Measurements from ENCODE around the gene SERTAD4.

Gene SERTAD4

DNA sequence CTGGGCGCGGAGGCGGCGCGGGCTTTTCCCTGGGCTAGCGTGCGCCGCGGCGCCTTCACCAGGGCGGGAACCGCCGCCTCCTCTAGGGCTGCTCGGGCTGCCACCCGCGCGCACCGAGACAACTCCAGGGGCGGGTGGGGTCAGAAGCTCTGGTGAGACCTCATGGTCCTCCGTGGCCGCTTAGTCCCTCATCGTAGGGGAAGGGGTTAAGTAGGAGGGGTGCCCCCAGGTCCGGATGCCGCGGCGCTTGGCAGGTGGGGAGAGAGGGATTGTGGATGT lies 559 bp downstream of the SERTAD4 start:
- no peak for DNase-seq (ENCODE audit: low read depth)

DNA sequence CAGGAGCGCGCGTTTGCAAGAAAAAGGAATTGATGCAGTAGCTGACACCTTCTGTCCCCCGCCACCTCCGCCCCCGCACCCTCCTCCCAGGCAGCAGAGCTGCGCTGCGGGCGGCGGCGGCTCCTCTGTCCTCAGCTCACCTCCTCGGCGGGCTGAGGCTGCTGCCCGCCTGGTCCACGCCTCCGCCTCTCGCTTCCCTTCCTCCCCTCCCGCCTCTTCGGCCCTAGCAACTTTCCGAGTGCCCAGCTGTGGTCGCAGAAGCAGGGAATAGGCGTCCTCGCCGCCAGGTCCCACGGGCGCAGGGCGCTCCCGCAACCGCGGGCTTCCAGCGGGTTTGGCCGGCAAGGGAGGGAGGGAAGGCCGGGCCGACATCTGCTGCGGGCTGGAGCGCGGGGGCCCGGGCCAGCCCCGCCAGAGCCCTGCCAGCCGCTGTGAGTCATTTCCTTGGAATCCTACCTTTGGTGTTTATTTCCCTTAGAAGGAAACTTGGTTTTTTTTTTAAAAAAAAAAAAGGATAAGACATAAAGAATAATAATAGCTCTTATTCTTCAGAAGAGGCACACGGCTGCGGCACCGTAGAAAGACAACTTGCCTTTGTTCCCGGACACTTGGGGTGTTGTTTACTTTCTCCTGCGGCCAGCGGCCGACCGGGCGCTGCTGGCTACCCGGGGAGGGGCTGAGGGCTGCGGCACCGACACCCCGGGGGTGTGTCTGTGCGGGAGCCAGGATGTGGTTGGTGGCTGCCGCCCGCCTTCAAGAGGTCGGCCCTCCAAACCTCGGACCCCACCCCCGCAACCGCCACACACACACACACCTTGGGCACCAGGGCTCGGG lies 1.1 kb downstream of the SERTAD4 start:
- DNase-seq (ENCODE audit: low read depth) = no peak

GRCh38 chr1:210234329-210234757 lies 1.7 kb downstream of the SERTAD4 start:
- DNase-seq (ENCODE audit: low read depth) = no peak

DNA sequence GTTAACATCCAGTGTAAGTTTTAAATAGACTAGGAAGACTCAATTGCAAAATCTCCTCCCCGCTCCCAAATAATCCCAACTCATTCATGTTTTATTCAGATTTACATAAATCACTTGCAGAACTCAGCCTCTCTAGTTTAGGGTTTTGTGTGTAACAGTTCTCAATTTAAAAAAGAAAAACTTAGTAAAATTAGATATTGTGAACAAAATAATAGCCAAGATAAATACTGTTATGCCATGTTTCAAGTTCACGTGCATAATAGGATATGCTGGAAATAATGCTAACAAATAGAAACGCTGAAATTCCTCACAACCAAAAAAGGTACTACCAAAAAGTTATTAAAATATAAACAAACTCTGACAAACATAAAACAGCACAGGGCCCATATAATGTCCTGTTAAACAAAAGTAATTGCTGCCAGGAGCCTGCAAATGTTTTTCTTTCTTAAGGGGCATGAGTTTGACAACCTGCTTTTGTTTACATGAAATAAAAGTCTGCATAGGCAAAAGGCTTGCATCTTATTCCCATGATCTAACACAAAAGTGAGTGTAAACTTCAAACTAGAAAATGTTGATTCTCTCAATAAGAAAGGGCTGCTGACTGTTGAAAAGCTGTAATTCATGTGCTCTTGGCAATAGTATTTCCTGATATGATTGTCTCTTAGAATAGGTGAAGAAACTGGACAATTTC lies 2.9 kb downstream of the SERTAD4 start:
- no peak for DNase-seq (ENCODE audit: low read depth)

DNA sequence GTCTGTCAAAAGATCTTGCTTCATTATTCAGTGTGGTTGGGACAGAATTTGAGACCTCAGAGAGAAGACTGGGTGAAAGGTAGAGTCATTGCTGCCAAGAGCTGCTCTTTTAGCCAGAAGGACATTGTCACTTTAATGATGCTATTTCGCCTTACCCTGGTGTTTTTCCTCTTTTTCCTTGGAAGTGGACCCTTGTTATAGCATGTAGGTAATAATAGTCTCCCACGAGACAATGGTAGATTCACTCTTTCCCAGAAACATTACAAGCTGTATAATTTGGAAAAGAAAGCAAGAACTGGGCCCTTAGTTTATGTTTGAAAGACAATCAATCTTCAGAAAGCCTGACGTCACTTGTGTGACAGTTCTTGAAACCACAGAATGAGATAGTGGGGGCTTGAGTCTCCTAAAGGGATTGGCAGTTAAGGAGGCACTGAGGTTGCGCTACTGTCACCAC lies 3.8 kb downstream of the SERTAD4 start:
- DNase-seq (ENCODE audit: low read depth) = no peak

GRCh38 chr1:210236840-210237409 lies 4.3 kb downstream of the SERTAD4 start:
- no peak for DNase-seq (ENCODE audit: low read depth)

GRCh38 chr1:210237479-210237878 lies 4.9 kb downstream of the SERTAD4 start:
- DNase-seq (ENCODE audit: low read depth) = no peak

- DNase-seq (ENCODE audit: low read depth) = no peak
Observed at GRCh38 chr1:210237981-210238380, 5.4 kb downstream of the SERTAD4 start.

GRCh38 chr1:210239349-210240111 lies 6.9 kb downstream of the SERTAD4 start:
- no peak for DNase-seq (ENCODE audit: low read depth)

DNA sequence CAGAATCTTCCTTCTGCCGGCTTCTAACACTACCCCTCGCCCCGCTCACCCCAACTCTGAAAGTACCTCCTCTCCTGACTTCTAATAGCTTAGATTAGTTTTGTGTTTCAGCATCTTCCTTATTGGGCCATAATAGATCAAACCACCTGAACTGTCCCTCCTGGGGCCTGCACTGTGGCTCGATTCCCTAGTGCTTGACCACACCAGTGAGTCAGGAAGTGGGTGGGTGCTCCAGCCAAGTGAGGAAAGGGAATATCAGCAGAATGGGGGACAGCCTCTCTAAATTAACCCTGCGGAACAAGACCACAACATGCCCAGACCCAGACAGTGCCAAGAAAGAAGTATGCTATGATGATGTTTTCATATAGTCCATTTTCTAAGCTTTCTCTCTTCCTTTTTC lies 8.5 kb downstream of the SERTAD4 start:
- no peak for DNase-seq (ENCODE audit: low read depth)

DNA sequence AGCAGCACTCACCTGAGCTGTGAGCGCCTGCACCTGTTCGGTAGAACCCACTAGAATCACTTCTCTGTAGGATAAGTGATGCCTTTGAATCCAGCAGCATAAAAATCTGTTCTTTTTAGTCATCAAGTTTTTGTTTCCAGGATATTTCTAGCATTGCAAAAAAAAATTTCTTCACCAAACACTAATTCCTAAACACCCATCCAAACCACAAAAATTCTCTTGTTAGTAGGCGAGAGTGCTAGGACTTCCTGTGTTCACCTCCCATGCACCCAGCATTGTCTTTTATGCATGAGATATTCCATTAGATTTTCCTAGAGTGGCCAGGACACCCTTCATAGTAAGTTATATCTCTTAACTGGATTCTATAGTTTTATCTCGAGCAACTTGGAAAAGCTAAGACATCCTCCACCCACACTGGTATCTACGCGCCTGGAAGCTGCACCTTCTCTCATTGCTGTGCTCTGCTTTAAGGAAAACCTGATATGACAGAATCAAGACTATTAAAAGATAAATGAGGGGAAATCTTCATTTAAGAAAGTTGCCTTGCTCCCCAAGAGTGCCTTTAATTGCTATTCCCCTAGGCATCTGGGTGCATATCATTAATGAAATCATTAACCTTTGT lies 12.3 kb downstream of the SERTAD4 start:
- no peak for DNase-seq (ENCODE audit: low read depth)

DNA sequence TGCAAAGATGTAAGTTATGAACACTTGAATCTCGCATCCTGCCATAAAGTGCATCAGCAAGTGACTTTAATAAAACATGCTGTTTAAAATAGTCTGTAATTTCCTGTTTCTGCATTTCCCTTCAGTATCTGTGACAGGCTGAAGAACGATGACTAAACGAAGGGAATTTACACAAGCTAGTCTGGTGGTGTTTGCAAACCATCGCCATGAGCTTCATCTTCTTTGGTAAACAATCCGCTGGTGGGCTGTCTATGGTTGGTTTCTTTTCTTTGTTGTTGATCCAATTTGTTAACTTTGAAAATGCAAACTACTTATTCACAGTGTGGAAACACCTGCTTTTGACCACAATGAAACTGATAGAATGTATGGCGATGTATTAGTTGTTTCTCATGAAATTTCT lies 13.9 kb downstream of the SERTAD4 start:
- no peak for DNase-seq (ENCODE audit: low read depth)

GRCh38 chr1:210248341-210248740 lies 15.7 kb downstream of the SERTAD4 start:
- DNase-seq (ENCODE audit: low read depth) = no peak

GRCh38 chr1:210250665-210250997 lies 18.0 kb downstream of the SERTAD4 start:
- DNase-seq (ENCODE audit: low read depth) = no peak

DNA sequence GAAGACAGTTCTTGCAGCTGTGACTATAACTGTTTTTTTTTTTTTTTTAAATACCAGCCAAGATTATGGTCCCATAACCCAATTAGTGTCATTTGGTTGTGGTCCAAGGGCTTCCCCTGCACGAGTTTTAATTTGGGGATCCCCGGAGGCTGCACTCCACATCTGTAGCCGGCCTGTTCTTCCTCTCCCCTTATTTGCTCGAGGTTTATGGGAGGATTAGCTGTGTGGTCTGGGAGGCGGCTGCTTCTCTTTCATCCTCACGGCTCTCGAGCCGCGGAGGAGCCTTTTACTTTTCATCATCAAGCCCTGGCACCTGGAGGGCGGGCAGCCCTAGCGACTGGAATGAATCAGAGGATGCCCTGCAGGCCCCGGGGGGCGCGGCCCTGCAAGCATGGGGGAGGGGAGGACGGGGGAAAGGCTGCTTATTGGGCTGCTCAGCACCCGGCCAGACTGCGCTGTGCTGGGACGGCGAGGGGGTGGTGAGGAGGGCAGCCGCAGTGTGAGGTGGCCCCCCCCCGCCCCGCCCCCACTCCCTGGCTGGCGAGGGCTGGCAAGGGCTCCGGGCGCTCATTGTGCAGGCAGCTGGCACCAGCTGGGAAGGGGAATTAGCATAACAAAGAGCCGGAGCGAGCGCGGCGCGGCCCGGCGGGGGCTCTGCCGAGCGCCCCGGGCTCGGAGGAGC lies 18.5 kb downstream of the SERTAD4 start:
- no peak for DNase-seq (ENCODE audit: low read depth)

- no peak for DNase-seq (ENCODE audit: low read depth)
Observed at GRCh38 chr1:210251680-210252490, 19.3 kb downstream of the SERTAD4 start.

DNA sequence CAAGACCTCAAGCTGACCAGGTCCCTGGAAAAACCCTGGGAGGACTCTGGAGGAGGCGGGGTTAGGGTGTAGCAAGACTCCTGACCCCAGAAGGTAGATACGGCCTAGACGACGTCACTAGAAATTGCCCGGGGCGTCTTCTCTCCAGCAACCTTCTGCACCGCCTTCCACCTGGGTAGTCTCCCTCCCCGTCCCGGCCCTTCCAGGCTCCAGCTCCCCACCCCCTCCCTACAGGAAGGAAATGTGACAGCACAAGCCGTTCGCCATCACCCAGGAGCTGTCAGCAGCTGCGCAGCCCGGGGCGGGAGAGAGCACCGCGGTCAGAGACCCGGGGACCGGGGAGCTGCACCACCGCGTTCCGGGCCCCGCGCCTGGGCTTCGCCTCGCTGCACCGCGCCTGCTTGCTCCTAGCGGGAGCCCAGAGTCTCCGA lies 20.0 kb downstream of the SERTAD4 start:
- no peak for DNase-seq (ENCODE audit: low read depth)

GRCh38 chr1:210254298-210254697 lies 21.7 kb downstream of the SERTAD4 start:
- DNase-seq (ENCODE audit: low read depth) = no peak

DNA sequence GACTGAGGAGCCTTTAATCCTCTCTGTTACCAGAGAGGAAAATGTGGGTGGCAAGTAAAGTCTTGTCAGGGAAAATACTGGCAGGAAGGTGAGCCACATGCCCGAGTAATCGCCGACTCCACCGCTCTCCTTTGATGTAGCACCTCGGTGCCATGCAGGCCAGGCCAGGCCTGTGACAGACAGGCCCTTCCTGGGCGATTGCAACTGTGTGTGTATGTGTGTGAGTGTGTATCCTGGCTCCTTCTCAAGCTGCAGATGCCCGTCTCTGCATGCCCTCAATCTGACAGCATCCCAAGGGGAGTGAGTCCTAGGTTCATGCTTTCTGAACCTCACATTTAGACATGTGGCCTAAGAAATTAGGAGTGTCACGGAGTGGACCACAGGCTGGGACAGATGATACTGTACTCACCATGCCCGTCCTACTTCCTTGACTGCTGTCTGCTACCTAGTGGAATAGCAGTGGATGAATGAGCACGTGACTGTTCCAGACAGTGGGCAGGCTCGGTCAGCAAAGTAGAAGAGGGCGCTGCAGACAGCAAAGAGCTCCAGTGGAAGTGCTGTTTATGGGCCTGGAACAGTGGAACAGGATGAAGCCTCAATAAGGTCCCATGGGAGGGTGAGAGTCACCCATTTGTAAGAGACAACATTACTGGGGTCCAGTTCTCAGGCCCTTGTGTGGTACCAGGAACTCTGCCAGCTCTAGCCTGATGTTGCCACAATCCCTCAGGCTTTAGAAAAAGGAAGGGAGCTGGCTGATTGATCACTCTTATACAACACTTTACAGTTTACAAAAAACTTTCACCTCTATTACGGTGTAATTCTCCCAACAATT lies 25.3 kb downstream of the SERTAD4 start:
- DNase-seq (ENCODE audit: low read depth) = no peak

DNA sequence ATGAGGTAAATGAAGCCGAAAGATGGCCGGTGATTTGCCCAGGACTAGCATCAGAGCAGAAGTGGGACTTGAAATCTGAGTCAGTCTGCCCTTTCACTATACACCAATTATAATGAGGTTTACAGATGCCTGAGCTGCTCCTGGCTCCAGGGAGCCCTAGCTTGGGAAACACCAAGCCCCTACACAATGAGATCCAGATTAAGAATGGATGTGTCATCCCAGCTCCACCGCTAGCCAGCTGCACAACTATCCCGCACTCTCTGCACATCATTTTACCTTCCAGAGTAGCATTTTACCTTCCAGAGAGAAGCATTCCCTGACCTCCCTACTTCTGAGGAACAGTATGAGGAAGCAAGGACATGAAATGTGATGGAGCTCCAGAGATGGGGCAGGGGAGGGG lies 27.0 kb downstream of the SERTAD4 start:
- no peak for DNase-seq (ENCODE audit: low read depth)
